Neural cell (in vitro differentiated cells): ENCODE data around the gene RNF181.

Source experiments
- CTCF ChIP-seq: fragments of 450-650 bp; IDR thresholded peaks from 2 replicates; pipeline ENCODE4 v1.5.1; 2014; ENCODE audit warnings: antibody characterized with exemption, mild to moderate bottlenecking, moderate library complexity; ENCODE audit not compliant: poor library complexity, severe bottlenecking
- REST ChIP-seq: IDR thresholded peaks from 2 replicates; pipeline ENCODE4 v1.6.1; 2012; ENCODE audit warnings: borderline replicate concordance
- TAF1 ChIP-seq: IDR thresholded peaks from 2 replicates; pipeline ENCODE4 v1.6.1; 2012; ENCODE audit warnings: low read depth

GRCh38 chr2:85611217-85611704, 15.7 kb downstream of the RNF181 start:
- TF ChIP-seq CTCF (no peak), TAF1 (no peak), REST (no peak)
